Activated naive CD4-positive, alpha-beta T cell treated with anti-CD3 and anti-CD28 coated beads for 36 hours (primary cell): ENCODE data around the gene NCOA5. TPM values are rescaled to one million over a fixed set of nuclear protein-coding genes. Genes with fewer than 3 reads are reported as not detected.
A peak's percentile ranks its signal among the peaks of the same experiment; 100 is the strongest.

Experiments
- CTCF ChIA-PET: fragments of 350-600 bp; sonication (Branson Sonifier 250); formaldehyde crosslinking; loops from one replicate; lab custom pipeline; 2021; ENCODE audit warnings: antibody characterized with exemption; lab: Charles Lee
- DNase-seq: peaks from one replicate; pipeline ENCODE4 v3.0.0-alpha.2; 2020
- H3K27ac Mint-ChIP-seq: one replicate; pipeline ENCODE4 v1.8.0; 2021; ENCODE audit warnings: mild to moderate bottlenecking, mixed read lengths
- H3K27me3 Mint-ChIP-seq: one replicate; pipeline ENCODE4 v1.8.0; 2021; ENCODE audit warnings: low read depth, mixed read lengths
- H3K36me3 Mint-ChIP-seq: one replicate; pipeline ENCODE4 v1.8.0; 2021; ENCODE audit warnings: low read depth, mixed read lengths
- H3K4me1 Mint-ChIP-seq: one replicate; pipeline ENCODE4 v1.8.0; 2021; ENCODE audit warnings: low read depth, mixed read lengths
- H3K4me3 Mint-ChIP-seq: one replicate; pipeline ENCODE4 v1.8.0; 2021; ENCODE audit warnings: mild to moderate bottlenecking, moderate library complexity, mixed read lengths
- H3K9me3 Mint-ChIP-seq: one replicate; pipeline ENCODE4 v1.8.0; 2021; ENCODE audit warnings: mixed read lengths
- intact Hi-C: fragments of 100-400 bp; cut with micrococcal nuclease; formaldehyde crosslinking; loops from one replicate; pipeline ENCODE4 v1.15.1; 2023
- total RNA-seq, 2 experiments: library from RNA; stranded (reverse); gene quantifications; one replicate each; pipeline ENCODE4 v1.2.3, GENCODE V29; 2021

The NCOA5 gene
- total RNA-seq, 2 experiments from 2014 or later = 4.4 to 5.1 TPM

- Mint-ChIP-seq H3K27me3 (peaks cover 46% of the 10 kb centered on the region), H3K4me1 (peaks cover 3% of the 10 kb centered on the region), H3K27ac (no peak overlapping the region), H3K36me3 (no peaks in the 10 kb centered on the region), H3K4me3 (no peak overlapping the region), H3K9me3 (no peaks in the 10 kb centered on the region)
- intact Hi-C loops = no loop called here
- CTCF ChIA-PET = interaction anchor here (1.0 to 2.7 kb wide), 3 partner anchors 13 to 105 kb away, joined by 3 to 8 read pairs (median 4); no protein-coding TSS in a partner anchor
- DNase-seq = peak; percentile 54
Measured at GRCh38 chr20:46027245-46027853, 62.4 kb downstream of the NCOA5 start.

GRCh38 chr20:46025376-46025783 lies 64.4 kb downstream of the NCOA5 start:
- intact Hi-C loops = no loop called here
- no peak overlapping the region for H3K27ac Mint-ChIP-seq
- no peak overlapping the region for H3K4me3 Mint-ChIP-seq
- CTCF ChIA-PET = no interaction called here
- H3K9me3 Mint-ChIP-seq = no peaks in the 10 kb centered on the region
- no peaks in the 10 kb centered on the region for H3K36me3 Mint-ChIP-seq
- peaks cover 44% of the 10 kb centered on the region for H3K27me3 Mint-ChIP-seq
- no peak for DNase-seq
- peaks cover 8% of the 10 kb centered on the region for H3K4me1 Mint-ChIP-seq

GRCh38 chr20:46023999-46024398 lies 65.8 kb downstream of the NCOA5 start:
- Mint-ChIP-seq H3K4me1 (peaks cover 8% of the 10 kb centered on the region), H3K36me3 (no peaks in the 10 kb centered on the region), H3K27ac (no peak overlapping the region), H3K27me3 (peaks cover 37% of the 10 kb centered on the region), H3K4me3 (no peak overlapping the region), H3K9me3 (no peaks in the 10 kb centered on the region)
- no peak for DNase-seq
- CTCF ChIA-PET = interaction anchor here (0.7 to 2.5 kb wide), 7 partner anchors 8 to 151 kb away, joined by 3 to 13 read pairs (median 6); no protein-coding TSS in a partner anchor
- intact Hi-C loops = loop anchor here (1.0 kb wide), 1 partner anchor 150 kb away; no protein-coding TSS in a partner anchor

GRCh38 chr20:46023148-46023484 lies 66.6 kb downstream of the NCOA5 start:
- intact Hi-C loops = loop anchor here (1.0 kb wide), 1 partner anchor 151 kb away; no protein-coding TSS in a partner anchor
- no peaks in the 10 kb centered on the region for H3K9me3 Mint-ChIP-seq
- no peak for DNase-seq
- H3K4me1 Mint-ChIP-seq = peaks cover 8% of the 10 kb centered on the region
- peaks cover 33% of the 10 kb centered on the region for H3K27me3 Mint-ChIP-seq
- H3K4me3 Mint-ChIP-seq = no peak overlapping the region
- H3K27ac Mint-ChIP-seq = no peak overlapping the region
- CTCF ChIA-PET = interaction anchor here (0.7 to 2.5 kb wide), 18 partner anchors 9 to 278 kb away, joined by 3 to 13 read pairs (median 4); no protein-coding TSS in a partner anchor
- H3K36me3 Mint-ChIP-seq = no peaks in the 10 kb centered on the region

GRCh38 chr20:46022411-46023147 lies 67.2 kb downstream of the NCOA5 start:
- peaks cover 32% of the 10 kb centered on the region for H3K27me3 Mint-ChIP-seq
- CTCF ChIA-PET = interaction anchor here (0.7 to 2.5 kb wide), 21 partner anchors 8 to 279 kb away, joined by 3 to 13 read pairs (median 4); no protein-coding TSS in a partner anchor
- H3K9me3 Mint-ChIP-seq = no peaks in the 10 kb centered on the region
- no peak overlapping the region for H3K27ac Mint-ChIP-seq
- peak overlapping the region; percentile 63 for H3K4me3 Mint-ChIP-seq
- no peaks in the 10 kb centered on the region for H3K36me3 Mint-ChIP-seq
- DNase-seq = peak; percentile 83
- peaks cover 8% of the 10 kb centered on the region for H3K4me1 Mint-ChIP-seq
- intact Hi-C loops = loop anchor here (1.0 kb wide), 3 partner anchors 50 to 152 kb away; partner anchors contain the start of genes NCOA5 and ZNF335

- Mint-ChIP-seq H3K36me3 (no peaks in the 10 kb centered on the region), H3K27ac (no peak overlapping the region), H3K27me3 (peaks cover 32% of the 10 kb centered on the region), H3K9me3 (no peaks in the 10 kb centered on the region), H3K4me1 (peaks cover 8% of the 10 kb centered on the region), H3K4me3 (peak overlapping the region; percentile 63)
- CTCF ChIA-PET = interaction anchor here (0.8 to 2.5 kb wide), 18 partner anchors 7 to 212 kb away, joined by 3 to 13 read pairs (median 4); no protein-coding TSS in a partner anchor
- peak; percentile 62 for DNase-seq
- intact Hi-C loops = loop anchor here (1.0 kb wide), 2 partner anchors 49 to 68 kb away; partner anchors contain the start of genes NCOA5 and ZNF335
Measured at GRCh38 chr20:46021361-46022359, 68.1 kb downstream of the NCOA5 start.

GRCh38 chr20:46020555-46020954 lies 69.2 kb downstream of the NCOA5 start:
- no peak overlapping the region for H3K4me3 Mint-ChIP-seq
- no peak overlapping the region for H3K27ac Mint-ChIP-seq
- H3K27me3 Mint-ChIP-seq = peaks cover 26% of the 10 kb centered on the region
- H3K9me3 Mint-ChIP-seq = no peaks in the 10 kb centered on the region
- intact Hi-C loops = no loop called here
- DNase-seq = no peak
- H3K4me1 Mint-ChIP-seq = peaks cover 8% of the 10 kb centered on the region
- no peaks in the 10 kb centered on the region for H3K36me3 Mint-ChIP-seq
- CTCF ChIA-PET = interaction anchor here (0.6 to 0.9 kb wide), 2 partner anchors 8 to 46 kb away, joined by 3 to 4 read pairs; no protein-coding TSS in a partner anchor

GRCh38 chr20:46018611-46019010 lies 71.2 kb downstream of the NCOA5 start:
- Mint-ChIP-seq H3K4me1 (peaks cover 11% of the 10 kb centered on the region), H3K9me3 (no peaks in the 10 kb centered on the region), H3K4me3 (no peak overlapping the region), H3K36me3 (no peaks in the 10 kb centered on the region), H3K27me3 (peaks cover 19% of the 10 kb centered on the region), H3K27ac (no peak overlapping the region)
- intact Hi-C loops = loop anchor here (10.0 kb wide), 1 partner anchor 666 kb away; the partner anchor contains the start of gene TP53RK
- CTCF ChIA-PET = interaction anchor here (1.6 kb wide), 1 partner anchor 49 kb away, joined by 6 read pairs; no protein-coding TSS in a partner anchor
- no peak for DNase-seq

- H3K9me3 Mint-ChIP-seq = no peaks in the 10 kb centered on the region
- H3K4me3 Mint-ChIP-seq = no peak overlapping the region
- peaks cover 16% of the 10 kb centered on the region for H3K27me3 Mint-ChIP-seq
- no peak for DNase-seq
- peaks cover 9% of the 10 kb centered on the region for H3K4me1 Mint-ChIP-seq
- CTCF ChIA-PET = interaction anchor here (1.3 to 1.6 kb wide), 2 partner anchors 31 to 48 kb away, joined by 5 to 6 read pairs; no protein-coding TSS in a partner anchor
- no peak overlapping the region for H3K27ac Mint-ChIP-seq
- intact Hi-C loops = loop anchor here (10.0 kb wide), 1 partner anchor 667 kb away; the partner anchor contains the start of gene TP53RK
- no peaks in the 10 kb centered on the region for H3K36me3 Mint-ChIP-seq
Measured at GRCh38 chr20:46018112-46018511, 71.7 kb downstream of the NCOA5 start.

- DNase-seq = no peak
- CTCF ChIA-PET = interaction anchor here (0.6 to 1.6 kb wide), 3 partner anchors 31 to 175 kb away, joined by 5 to 6 read pairs (median 5); no protein-coding TSS in a partner anchor
- H3K36me3 Mint-ChIP-seq = no peaks in the 10 kb centered on the region
- no peak overlapping the region for H3K4me3 Mint-ChIP-seq
- peaks cover 15% of the 10 kb centered on the region for H3K4me1 Mint-ChIP-seq
- no peaks in the 10 kb centered on the region for H3K9me3 Mint-ChIP-seq
- intact Hi-C loops = loop anchor here (10.0 kb wide), 1 partner anchor 668 kb away; the partner anchor contains the start of gene TP53RK
- H3K27ac Mint-ChIP-seq = no peak overlapping the region
- peaks cover 20% of the 10 kb centered on the region for H3K27me3 Mint-ChIP-seq
Measured at GRCh38 chr20:46017272-46017671, 72.5 kb downstream of the NCOA5 start.
